ENCODE results near the gene NABP1.

The NABP1 gene

GRCh38 chr2:191682126-191682525 lies 4.2 kb downstream of the NABP1 start:
- DNase-seq (ENCODE audit: low read depth), result no peak

DNA sequence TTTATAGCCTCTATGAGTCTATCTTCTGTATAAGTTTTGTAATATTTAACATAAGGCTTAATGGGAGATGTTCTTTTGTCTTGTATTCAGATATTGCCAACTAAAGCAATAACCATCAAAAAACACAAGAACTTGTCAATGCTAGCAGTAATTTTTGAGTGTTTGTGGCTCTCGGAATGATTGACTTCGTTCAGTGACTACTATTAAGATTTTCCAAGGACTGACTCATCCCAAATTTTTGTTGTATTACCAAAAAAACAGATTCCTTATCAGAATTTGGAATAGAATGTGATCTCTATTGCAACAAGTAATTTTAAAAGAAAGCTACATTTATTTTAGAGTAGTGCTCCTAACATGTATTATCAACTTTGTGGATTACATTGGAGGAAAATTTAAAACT lies 8.1 kb downstream of the NABP1 start:
- DNase-seq (ENCODE audit: low read depth), result no peak

GRCh38 chr2:191686729-191687128 lies 8.8 kb downstream of the NABP1 start:
- no peak for DNase-seq (ENCODE audit: low read depth)

DNA sequence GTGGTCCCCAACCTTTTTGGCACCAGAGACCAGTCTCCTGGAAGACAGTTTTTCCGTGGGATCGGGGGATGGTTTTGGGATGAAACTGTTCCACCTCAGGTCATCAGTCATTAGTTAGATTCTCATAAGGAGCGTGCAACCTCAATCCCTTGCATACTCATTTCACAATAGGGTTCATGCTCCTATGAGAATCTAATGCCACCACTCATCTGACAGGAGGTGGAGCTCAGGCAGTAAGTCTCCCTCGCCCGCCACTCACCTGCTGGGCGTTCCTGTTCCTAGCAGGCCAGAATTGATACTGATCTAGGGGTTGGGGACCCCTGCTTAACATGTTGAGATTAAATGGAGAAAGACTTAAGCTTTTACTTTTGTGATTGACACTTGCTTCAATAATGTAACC lies 9.9 kb downstream of the NABP1 start:
- DNase-seq (ENCODE audit: low read depth), result no peak

DNA sequence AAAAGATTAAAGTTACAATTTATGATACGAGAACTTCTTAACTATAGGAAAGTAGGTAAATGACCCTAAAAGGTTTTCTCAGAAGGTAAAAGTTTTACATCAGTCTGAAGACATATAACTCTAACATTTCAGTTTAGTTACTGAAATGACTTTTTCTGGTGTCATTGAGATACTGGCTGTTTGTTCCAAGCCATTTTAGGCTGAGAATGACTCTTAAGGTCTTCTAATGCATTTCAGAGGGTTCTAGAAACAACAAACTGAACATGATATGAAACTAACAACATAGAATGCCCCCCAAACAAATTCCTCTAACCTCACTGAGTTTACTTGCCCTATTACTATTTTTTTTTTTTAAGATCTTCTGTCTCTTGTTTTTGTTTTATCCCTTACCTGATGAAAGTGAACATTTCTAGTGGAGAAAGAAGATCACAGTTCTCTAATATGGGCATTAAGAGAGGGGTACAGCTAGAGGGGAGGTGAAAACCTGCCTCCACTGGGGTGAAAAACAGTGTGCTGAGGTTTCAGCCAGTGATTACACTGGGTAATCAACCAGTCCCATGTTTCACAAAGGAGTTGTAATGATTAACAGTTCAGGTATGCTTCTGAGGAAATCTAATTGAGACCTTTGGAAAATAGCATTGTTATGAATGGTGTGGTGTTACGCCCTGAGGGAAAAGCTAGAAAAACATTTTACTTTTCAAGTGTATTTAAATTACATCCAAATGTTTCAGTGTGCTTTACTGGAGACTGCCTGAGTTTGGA lies 11.2 kb downstream of the NABP1 start:
- no peak for DNase-seq (ENCODE audit: low read depth)

GRCh38 chr2:191690327-191690726 lies 12.4 kb downstream of the NABP1 start:
- DNase-seq (ENCODE audit: low read depth), result no peak

DNA sequence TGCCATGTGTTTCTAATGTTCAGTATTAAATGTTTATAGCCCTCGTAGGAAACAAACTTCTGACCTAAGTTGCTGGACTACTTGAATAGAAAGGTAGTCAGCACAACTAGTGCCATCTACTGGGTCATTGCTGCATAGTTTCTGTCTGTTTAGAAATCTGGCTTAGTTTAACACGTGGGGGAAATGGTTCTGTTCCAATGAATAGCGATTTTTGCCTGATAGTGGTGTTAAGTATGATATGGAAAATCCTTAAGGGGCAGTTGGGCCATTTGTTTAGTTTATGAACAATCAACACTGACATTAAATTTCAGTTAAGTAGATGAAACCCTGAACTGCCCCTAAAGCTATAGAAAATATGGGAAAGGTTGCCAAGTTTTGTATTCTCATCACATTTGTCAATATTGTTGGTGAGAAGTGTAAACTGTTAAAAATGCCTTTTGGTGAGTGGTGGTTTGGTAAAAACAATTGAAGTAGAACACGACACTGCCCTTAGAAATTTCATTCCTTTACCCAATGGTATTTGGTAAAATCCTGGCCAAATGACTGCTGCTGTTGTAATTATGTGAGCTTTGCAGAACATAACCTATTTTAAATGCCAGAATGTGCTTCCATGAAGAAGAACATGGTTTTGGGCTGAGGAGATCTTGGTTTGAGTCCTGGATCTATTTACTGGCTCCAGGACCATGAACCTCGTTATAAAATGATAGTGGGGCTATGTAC lies 13.2 kb downstream of the NABP1 start:
- DNase-seq (ENCODE audit: low read depth), result peak; percentile 33

DNA sequence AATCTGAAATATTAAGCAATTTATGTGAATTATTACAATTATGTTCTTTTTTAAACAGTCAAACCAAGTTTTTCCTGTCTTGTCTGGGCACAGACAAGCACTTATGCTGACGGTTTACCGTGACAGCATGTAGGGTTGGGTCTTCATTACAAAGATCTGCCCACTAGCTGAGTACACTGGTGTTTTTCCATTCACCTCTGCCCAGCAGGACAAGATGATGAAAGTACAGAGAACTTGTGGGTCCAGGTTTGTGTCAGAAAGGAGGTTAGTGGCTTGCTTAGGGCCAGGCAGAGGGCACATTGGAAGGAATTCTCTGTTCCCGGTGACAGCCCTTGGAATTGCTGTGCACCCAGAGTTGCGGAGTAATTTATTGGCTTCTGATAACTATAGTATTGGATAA lies 14.0 kb downstream of the NABP1 start:
- DNase-seq (ENCODE audit: low read depth), result no peak

DNA sequence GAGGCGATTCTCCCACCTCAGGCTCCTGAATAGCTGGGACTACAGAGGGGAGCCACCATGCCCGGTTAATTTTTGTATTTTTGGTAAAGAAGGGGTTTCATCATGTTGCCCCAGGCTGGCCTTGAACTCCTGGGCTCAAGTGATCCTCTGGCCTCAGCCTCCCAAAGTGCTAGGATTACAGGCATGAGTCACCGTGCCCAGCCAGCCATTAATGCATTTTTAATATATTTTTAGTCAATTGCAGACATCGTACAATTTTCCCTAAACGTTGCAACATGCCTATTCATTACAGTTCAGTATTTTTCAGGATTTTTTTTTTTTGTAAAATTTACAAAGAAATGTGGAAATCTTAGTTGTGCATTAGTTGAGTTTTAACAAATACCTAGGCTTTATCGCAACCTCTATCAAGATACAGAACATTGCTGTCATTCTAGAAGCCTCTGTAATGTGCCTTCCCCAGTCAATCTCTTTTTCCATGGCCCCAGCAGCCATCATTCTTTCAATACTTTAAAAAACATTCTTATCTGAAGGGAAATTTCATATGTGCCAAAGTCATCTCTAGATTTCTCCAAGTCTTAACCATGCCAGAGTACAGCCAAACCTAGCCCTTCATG lies 14.7 kb downstream of the NABP1 start:
- no peak for DNase-seq (ENCODE audit: low read depth)

DNA sequence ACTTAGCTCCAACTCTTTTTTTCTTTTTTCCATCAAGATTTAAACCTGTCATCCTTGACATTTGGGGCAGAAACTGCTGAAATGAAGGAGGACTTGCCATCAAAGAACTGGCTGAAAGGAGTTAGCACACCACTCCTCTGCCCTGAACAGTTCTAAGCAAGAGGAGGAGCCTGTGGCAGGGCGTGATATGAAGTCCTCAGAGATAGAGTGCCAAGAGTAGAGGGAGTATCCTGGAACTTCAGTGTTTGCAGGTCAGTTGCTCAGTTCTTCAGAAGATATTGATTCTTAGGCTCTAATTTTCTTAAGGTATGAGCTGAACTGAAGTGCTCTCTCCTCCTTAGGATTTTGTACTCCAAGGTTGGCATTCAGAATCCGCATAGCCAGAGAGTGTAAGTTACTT lies 15.2 kb downstream of the NABP1 start:
- DNase-seq (ENCODE audit: low read depth), result no peak

- DNase-seq (ENCODE audit: low read depth), result no peak
These were observed 15.8 kb downstream of the NABP1 start for GRCh38 chr2:191693778-191694177.

- no peak for DNase-seq (ENCODE audit: low read depth)
These were observed 18.1 kb downstream of the NABP1 start for GRCh38 chr2:191696001-191696400.

GRCh38 chr2:191696966-191697365 lies 19.0 kb downstream of the NABP1 start:
- no peak for DNase-seq (ENCODE audit: low read depth)

- DNase-seq (ENCODE audit: low read depth), result no peak
These were observed 19.9 kb downstream of the NABP1 start for GRCh38 chr2:191697870-191698269.

DNA sequence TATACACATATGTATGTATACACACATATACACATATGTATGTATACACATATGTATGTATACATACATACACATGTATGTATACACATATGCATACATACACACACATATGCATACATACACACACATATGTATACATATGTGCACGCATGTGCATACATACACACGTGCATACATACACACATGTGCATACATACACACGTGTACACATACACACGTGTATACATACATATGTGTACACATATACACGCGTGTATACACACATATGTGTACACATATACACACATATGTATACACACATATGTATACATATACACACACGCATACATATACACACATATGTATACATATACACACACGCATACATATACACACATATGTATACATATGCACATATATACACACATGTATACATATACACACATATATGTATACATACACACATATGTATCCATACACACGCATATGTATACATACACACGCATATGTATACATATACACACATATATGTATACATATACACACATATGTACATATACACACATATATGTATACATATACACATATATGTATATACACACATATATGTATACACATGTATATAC lies 21.5 kb downstream of the NABP1 start:
- no peak for DNase-seq (ENCODE audit: low read depth)

GRCh38 chr2:191701029-191701428 lies 23.1 kb downstream of the NABP1 start:
- DNase-seq (ENCODE audit: low read depth), result no peak

DNA sequence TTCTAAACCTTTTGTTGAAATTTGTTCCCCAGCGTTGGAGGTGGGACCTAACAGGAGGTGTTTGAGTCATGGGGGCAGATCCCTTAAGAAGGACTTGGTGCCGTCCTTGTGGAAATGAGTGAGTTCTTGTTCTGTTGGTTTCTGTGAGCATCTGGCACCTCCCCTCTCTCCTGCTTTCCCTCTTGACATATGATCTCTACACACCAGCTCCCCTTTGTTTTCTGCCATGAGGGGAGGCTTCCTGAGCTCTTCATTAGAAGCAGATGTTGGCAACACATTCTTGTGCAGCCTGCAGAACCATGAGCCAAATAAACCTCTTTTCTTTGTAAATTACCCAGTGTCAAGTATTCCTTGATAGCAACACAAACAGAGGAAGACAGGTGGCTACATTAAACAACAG lies 23.8 kb downstream of the NABP1 start:
- DNase-seq (ENCODE audit: low read depth), result no peak

DNA sequence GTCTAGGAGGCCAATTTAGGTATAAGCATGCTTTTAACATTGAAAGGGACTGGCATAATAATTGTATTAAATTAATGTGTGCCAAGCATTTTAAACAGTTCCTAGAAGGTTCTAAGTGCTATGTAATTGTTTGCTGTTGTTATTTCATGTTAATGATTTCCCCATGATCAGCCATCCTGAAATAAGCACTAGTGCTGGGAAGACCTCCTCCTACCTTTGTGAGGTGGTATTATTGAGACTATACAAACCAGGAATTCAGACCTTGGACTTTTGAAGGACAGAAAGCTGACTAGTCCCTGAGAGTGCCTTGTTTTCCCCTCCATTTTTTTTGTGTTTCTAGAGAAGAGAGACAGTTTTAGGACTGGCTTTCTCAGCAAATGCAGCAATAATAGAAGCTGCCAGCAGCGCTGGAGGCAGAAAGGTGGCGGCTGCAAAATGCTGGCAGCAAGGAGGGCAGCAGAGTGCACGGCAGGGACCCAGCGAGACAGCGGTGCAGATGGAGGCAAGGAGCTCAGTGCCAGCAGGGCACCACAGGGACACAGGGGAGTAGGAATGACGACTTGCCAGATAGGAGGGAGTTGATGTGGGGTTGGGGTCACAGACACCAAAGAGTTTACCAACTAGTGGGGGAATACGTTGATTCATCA lies 25.3 kb downstream of the NABP1 start:
- DNase-seq (ENCODE audit: low read depth), result no peak

DNA sequence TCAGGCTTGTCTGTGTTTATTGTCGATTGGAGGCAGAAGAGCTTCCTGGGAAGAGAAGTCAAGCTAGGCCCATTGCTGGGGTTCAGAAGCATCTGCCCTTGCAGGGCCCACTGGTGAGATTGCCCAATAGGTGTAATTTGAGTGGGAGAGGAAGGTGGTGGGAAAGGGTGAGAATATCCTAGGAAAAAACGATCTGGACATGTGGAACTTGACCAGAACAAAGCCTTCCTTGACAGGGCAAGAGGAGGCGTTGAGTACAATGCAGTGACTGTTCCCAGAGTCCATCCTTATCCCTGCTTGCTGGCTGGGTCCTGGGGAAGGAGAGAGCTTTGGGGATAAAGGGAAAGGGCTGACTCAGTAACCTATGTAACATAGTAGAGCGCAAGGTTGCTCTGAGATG lies 27.1 kb downstream of the NABP1 start:
- DNase-seq (ENCODE audit: low read depth), result no peak

DNA sequence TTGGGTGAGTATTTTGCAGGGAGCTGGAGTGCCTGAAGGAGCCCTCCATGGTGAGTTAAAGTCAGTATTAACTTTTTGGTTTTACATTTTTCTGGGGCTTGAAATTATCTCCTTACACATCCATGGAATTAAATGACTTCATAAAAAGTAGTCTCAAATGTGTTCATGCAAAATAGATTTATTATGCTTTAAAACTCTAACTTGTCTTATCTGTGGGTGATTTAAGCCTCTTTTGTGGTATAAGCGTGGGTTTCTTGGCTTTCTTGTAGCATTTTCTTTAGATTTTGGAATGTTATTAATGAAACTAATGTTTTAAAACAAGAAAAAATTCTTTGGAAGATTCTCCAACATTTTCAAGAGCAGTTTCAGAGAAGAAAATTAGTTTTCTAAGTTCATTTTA lies 27.8 kb downstream of the NABP1 start:
- DNase-seq (ENCODE audit: low read depth), result no peak

- no peak for DNase-seq (ENCODE audit: low read depth)
These were observed 28.9 kb downstream of the NABP1 start for GRCh38 chr2:191706791-191707190.

- DNase-seq (ENCODE audit: low read depth), result no peak
These were observed 29.6 kb downstream of the NABP1 start for GRCh38 chr2:191707542-191707941.
